Prostate gland (tissue), 2 donors: ENCODE data around the gene PNRC2. TPM values are rescaled to one million over a fixed set of nuclear protein-coding genes. Genes with fewer than 3 reads are reported as not detected.

ENCODE experiments used
- DNase-seq: peaks from one replicate; pipeline ENCODE4 v3.0.0-alpha.2; 2019; ENCODE audit warnings: low spot score
- H3K27ac ChIP-seq, 2 donors: fragments of 200-600 bp; sonication (generic); 2 replicates each; pipeline ENCODE4 v1.5.1; 2017 to 2019
- H3K27me3 ChIP-seq: fragments of 200-600 bp; sonication (generic); replicated peaks from 2 replicates; pipeline ENCODE4 v1.5.1; 2019; ENCODE audit not compliant: insufficient read depth
- H3K36me3 ChIP-seq, 2 donors: fragments of 200-600 bp; sonication (generic); 1 replicate in 1 of 2; 2 replicates in 1 of 2; pipeline versions ENCODE4 v1.5.1 to v1.8.1; 2017 to 2019
- H3K4me1 ChIP-seq: fragments of 200-600 bp; sonication (generic); replicated peaks from 2 replicates; pipeline ENCODE4 v1.5.1; 2019
- H3K4me3 ChIP-seq, 2 donors: fragments of 200-600 bp; sonication (generic); 2 replicates each; pipeline ENCODE4 v1.5.1; 2017 to 2019
- H3K9me3 ChIP-seq: fragments of 200-600 bp; sonication (generic); 2 replicates; pipeline ENCODE4 v1.5.1; 2017
- POLR2A ChIP-seq: fragments of 450-650 bp; IDR thresholded peaks from one replicate; pipeline ENCODE4 v1.6.1; 2016; ENCODE audit warnings: antibody characterized with exemption, mild to moderate bottlenecking
- POLR2AphosphoS5 ChIP-seq: sonication (generic); formaldehyde crosslinking; IDR thresholded peaks from one replicate; pipeline ENCODE4 v1.6.1; 2017; ENCODE audit warnings: antibody characterized with exemption
- WGBS: methylation state at CpG from one replicate; pipeline ENCODE4 v1.1.5; 2018; 5-methylcytosine and 5-hydroxymethylcytosine counted together
- intact Hi-C: fragments of 100-400 bp; cut with DNase I; formaldehyde crosslinking; loops from one replicate; pipeline ENCODE4 v1.14.2; 2022
- total RNA-seq, 2 donors: library from RNA; depleted of rRNA; stranded (reverse); fragments of >200 nt; gene quantifications; one replicate each; pipeline ENCODE4 v1.1.0, GENCODE V29; 2016
- TF ChIP-seq, protein P1 (sequence below), 4 experiments: fragments of 200-600 bp in 2 of 4; fragments of 450-650 bp in 2 of 4; sonication (generic) in 2 of 4; IDR thresholded peaks; 1 replicate in 3 of 4; 2 replicates in 1 of 4; pipeline ENCODE4 v1.5.1; 2016 to 2019; ENCODE audit warnings: antibody characterized with exemption in 4 of 4, mild to moderate bottlenecking in 2 of 4, moderate library complexity in 2 of 4

PNRC2 gene
- total RNA-seq, 2 donors from 2014 or later = 86.6 to 117 TPM

DNA sequence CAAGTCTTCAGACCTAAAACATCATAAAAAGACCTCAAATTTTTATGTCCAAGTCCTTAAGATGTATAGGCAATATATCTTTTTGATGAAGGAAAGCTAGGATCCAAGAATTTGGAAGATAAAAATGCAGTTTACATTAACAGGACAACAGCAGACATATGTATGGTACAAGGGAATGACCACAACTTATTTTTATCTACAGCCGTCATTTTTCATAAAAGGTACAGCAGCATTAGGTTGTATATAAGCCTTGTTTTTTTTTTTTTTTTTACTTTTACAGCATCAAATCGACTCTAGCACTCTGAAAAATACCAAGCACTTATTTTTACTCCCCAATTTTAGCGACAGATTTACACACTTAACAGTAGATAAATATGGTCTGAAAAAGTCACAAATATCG is 19.2 kb downstream of the PNRC2 start:
- no peak for DNase-seq
- H3K27ac ChIP-seq = peak overlapping the region in 1 of 2 donors; percentile 95
- peaks cover 5% of the 10 kb centered on the region for H3K4me1 ChIP-seq
- peak overlapping the region; percentile 94 to 98 for H3K4me3 ChIP-seq
- 1% methylated on average over 4 of the region's 4 CpGs for WGBS
- H3K27me3 ChIP-seq = no peaks in the 10 kb centered on the region
- no peaks in the 10 kb centered on the region for H3K36me3 ChIP-seq
- intact Hi-C loops = no loop called here
- TF ChIP-seq POLR2AphosphoS5 (no peak), POLR2A (no peak)
- TF ChIP-seq, protein P1, sequence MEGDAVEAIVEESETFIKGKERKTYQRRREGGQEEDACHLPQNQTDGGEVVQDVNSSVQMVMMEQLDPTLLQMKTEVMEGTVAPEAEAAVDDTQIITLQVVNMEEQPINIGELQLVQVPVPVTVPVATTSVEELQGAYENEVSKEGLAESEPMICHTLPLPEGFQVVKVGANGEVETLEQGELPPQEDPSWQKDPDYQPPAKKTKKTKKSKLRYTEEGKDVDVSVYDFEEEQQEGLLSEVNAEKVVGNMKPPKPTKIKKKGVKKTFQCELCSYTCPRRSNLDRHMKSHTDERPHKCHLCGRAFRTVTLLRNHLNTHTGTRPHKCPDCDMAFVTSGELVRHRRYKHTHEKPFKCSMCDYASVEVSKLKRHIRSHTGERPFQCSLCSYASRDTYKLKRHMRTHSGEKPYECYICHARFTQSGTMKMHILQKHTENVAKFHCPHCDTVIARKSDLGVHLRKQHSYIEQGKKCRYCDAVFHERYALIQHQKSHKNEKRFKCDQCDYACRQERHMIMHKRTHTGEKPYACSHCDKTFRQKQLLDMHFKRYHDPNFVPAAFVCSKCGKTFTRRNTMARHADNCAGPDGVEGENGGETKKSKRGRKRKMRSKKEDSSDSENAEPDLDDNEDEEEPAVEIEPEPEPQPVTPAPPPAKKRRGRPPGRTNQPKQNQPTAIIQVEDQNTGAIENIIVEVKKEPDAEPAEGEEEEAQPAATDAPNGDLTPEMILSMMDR (IDR thresholded peaks at IDR 0.05) = no peak
- H3K9me3 ChIP-seq = no peaks in the 10 kb centered on the region

DNA sequence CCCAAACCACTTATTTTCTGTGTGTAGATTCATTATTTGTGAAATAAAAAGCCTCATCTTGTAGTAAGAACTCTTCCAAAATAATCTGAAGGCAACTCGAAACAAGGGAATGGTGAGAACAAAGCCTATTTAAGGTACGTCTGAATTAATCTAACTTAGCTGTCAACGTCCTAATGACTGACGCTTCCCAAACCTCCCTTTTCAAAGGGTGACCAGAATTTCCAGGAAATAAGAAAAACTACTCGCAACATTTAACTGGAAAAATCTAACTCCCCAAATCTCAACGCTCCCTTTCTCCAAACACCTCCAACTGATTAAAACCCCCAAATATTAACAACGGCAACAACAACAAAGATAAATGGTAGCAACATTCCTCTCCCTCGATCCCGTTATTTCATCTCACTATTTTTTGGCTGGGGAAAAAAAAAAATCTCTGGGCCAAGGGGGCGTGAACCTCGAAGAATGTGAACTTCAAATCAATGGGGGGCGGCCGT is 19.8 kb downstream of the PNRC2 start:
- no peak for DNase-seq
- TF ChIP-seq POLR2AphosphoS5 (no peak), POLR2A (no peak)
- TF ChIP-seq, protein P1 (IDR thresholded peaks at IDR 0.05) = no peak
- Histone ChIP-seq H3K27me3 (no peaks in the 10 kb centered on the region), H3K4me3 (peak overlapping the region; percentile 94 to 98), H3K4me1 (peaks cover 5% of the 10 kb centered on the region), H3K36me3 (no peaks in the 10 kb centered on the region), H3K27ac (peak overlapping the region; percentile 95 to 97), H3K9me3 (no peaks in the 10 kb centered on the region)
- intact Hi-C loops = no loop called here
- WGBS = 1% methylated on average over 13 of the region's 13 CpGs

DNA sequence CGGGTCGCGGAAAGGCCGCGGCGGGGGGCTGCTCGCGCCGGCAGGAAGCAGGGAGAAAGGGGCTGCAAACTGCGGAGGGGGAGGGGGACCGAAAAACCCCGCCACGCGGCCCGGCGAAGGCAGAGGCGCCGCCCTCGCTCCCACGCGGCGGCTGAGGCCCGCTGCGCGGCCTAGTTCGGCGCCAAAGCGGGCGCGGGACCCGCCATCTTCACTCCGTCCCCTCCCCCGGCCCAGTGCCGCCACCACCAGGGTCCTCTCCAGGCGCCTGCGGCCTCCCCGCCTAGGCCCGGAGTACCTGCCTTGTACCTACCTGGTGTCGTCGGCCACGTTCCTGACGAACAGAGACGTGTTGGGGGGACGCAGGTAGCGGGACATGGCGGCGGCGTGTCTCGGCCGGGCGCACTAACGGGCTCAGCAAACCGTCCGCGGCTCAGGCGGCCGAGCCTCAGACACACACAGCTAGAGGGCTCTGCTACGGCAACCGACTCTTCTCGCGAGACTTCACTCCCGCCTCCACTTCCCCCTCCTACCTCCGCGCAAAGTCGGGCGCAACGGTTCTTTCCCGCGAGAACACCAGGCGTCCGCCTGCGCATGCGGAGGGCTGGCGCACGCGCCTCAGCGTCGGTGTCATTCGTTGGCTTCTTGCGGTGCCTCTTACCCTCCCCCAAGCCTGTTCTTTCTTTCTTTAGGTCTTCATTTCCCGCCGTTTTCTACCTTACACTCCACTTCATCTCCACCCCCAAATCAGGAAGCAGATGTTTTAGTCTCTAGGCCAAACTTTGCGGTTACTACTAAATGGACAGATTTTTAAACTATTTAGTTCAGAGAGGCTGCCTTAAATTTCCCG is 20.5 kb downstream of the PNRC2 start, which contains the start of gene SRSF10:
Gene SRSF10 (minus strand): TSS at position 447 of the 847 bp plus-strand sequence. CDS start 72 bp downstream, at position 375.
- Histone ChIP-seq H3K36me3 (no peaks in the 10 kb centered on the region), H3K27ac (peak within 1 kb of the TSS; percentile 95 to 97), H3K27me3 (no peaks in the 10 kb centered on the region), H3K9me3 (no peaks in the 10 kb centered on the region), H3K4me1 (peaks cover 5% of the 10 kb centered on the region), H3K4me3 (peak within 1 kb of the TSS; percentile 94 to 98)
- DNase-seq = peak; percentile 98
- intact Hi-C loops = loop anchor here (2.0 kb wide), 1 partner anchor 39 kb away; no protein-coding TSS in a partner anchor
- TF ChIP-seq POLR2AphosphoS5 (peak; percentile 99), POLR2A (peak; percentile 95)
- TF ChIP-seq, protein P1 (IDR thresholded peaks at IDR 0.05) = peak in 3 of 4 experiments; percentile 42 to 85 (median 71)
- WGBS = under 1% methylated on average over 74 of the region's 84 CpGs

DNA sequence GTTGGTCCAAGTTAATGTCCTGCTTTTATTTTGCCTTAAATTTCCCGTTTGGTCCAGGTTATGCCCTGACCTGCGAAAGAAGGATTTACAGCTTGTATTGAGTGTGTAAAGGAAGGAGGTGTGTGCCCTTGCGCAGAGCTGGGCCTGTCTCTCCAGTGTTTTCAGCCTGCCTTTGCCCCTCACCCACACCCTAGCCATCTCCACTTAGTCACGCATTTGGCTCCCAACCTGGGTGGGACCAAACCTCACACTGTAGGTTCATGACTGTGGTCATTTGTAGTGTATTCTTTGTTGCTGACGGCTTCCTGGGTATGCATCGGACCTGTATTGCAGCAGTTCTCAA is 21.1 kb downstream of the PNRC2 start:
- TF ChIP-seq POLR2A (no peak), POLR2AphosphoS5 (no peak)
- TF ChIP-seq, protein P1 (IDR thresholded peaks at IDR 0.05) = no peak
- intact Hi-C loops = loop anchor here (2.0 kb wide), 1 partner anchor 38 kb away; no protein-coding TSS in a partner anchor

More for the DNA sequence above, 21.1 kb downstream of the PNRC2 start:
- no peaks in the 10 kb centered on the region for H3K9me3 ChIP-seq
- H3K27ac ChIP-seq = peak overlapping the region; percentile 95 to 97
- peak overlapping the region; percentile 94 to 98 for H3K4me3 ChIP-seq
- WGBS = 39% methylated on average over 6 of the region's 6 CpGs
- no peaks in the 10 kb centered on the region for H3K27me3 ChIP-seq
- H3K4me1 ChIP-seq = peaks cover 5% of the 10 kb centered on the region
- no peaks in the 10 kb centered on the region for H3K36me3 ChIP-seq
- DNase-seq = no peak
